ENCODE measurements around the gene ATG9B.
"Not testable (repeated sequence)": the region's sequence is repeated elsewhere in the genome, so short reads cannot be mapped to it uniquely, and the experiment has no call there.

ATG9B gene

GRCh38 chr7:151035902-151036301 lies 11.6 kb upstream of the ATG9B start:
- DNase-seq, result no peak

DNA sequence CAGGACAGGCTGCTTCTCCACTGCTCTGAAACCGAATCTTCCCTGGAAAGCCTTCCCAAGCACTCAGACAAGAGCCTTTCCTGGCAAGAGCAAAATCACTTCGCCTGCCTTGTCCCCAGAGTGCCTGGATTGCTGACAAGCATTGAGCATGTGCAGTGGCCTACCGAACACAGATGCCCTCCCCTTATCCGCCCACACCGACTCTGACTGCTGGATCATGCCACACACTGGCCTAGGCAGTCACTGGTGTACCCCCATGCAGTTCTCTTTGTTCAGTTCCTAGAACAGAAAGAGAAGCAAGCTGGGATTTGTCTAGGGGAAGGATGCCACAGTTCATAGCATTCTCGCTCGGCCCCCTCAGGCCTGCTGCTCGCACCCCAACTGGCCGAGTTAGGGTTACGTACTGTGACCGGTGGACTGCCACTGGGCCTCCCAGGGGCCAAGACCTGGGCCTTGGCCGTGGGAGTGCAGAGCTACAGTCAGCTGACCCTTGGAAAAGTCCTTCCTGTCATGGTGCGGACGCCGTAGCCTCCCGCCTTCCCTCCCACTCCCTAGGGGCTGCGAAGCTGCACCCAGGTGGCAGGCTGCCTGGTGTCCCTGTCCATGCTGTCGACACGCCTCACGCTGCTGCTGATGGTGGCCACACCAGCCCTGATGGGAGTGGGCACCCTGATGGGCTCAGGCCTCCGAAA lies 10.9 kb upstream of the ATG9B start:
- no peak for DNase-seq

- no peak for DNase-seq
Measured at GRCh38 chr7:151034312-151035025, 10.2 kb upstream of the ATG9B start.

DNA sequence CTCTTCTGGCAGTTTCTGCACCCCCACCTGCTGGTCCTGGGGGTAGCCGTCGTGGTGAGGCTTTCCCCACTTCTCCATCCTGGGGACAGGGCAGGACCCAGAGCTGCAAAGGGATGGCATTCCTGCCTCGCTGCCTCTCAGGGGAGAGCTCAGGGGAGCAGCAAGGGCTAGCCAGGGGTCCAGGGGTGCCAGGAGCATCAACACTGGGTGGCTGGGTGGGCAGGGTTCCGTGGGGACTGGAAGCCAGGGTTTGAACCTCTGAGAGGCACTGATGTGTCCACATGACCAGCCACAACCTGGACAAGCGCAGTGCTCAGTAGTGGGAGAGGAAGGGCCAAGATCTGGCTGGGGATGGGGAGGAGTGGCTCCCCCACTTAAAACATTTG lies 9.6 kb upstream of the ATG9B start:
- DNase-seq, result no peak

DNA sequence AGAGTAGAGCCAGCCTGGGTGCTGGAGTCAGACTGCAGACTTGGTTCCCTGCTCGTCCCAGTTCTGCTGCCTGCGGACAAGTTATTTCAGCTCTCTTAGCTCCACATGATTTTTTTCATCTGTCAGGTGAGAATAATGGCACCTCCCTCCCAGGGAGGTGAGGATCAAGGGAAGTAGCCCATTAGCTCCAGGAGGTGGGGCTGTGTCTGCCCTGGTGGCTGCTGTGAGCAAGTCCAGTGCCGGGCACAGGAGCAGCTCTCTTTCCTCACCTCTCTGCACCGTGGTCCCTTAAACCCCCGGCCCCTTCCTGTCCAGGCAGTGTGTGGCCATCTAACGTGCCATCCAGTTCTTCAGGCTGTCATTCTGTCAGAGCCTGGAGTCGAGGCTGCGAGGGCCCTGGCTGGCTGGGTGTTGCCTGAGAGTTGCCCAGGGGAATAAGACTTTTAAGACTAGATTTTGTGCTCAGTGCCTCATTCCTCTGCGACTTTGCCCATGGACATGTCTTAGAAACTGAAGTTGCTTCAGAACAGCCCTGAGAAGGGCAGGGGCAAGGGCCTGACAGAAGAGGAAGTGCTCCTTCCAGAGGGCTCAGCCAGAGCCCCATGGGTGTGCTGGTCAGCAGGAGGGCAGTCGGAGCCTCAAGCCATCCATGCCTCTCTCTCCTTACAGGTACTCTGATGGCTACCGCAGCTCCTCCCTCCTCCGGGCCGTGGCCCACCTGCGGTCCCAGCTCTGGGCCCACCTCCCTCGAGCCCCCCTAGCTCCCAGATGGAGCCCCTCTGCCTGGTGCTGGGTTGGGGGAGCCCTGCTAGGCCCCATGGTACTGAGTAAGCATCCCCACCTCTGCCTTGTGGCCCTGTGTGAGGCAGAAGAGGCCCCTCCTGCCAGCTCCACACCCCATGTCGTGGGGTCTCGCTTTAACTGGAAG lies 8.9 kb upstream of the ATG9B start:
- DNase-seq, result no peak

DNA sequence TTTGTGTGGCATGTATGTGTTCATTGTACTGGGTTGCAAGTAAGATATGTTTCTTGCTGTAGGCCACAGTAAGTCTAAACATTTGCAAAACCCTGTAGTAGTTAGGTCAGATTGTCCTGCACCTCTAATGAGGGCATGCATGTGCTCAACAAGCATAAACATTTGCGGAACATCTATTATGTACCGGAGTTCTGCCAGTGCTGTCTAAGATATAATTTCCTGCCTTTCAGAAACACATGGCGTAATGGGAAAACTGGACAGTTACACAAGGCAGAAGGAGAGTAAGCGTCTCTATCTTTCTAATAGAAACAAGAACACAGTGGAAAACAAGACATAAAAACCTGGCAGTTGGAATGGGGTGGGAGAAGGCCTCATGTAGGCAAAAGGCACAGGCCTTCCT lies 6.7 kb upstream of the ATG9B start:
- DNase-seq, result no peak

DNA sequence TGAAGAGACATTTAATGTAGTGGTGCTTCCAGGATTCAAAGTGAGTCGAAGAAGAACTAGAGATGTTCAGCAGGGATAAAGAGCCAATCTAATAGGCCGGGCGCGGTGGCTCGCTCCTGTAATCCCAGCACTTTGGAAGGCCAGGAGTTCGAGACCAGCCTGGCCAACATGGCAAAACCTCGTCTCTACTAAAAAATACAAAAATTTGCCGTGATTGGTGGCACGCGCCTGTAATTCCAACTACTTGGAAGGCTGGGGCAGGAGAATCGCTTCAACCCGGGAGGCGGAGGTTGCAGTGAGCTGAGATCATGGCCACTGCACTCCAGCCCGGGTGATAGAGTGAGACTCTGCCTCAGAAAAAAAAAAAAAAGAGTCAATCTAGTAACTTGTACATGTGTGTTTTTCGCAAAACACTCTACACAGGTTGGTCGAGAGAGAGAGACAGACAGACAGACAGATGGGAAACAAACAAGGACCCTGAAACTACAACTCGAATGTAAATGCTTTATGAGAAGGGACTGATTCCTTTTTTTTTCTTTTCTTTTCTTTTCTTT lies 4.7 kb upstream of the ATG9B start:
- DNase-seq, result no peak

DNA sequence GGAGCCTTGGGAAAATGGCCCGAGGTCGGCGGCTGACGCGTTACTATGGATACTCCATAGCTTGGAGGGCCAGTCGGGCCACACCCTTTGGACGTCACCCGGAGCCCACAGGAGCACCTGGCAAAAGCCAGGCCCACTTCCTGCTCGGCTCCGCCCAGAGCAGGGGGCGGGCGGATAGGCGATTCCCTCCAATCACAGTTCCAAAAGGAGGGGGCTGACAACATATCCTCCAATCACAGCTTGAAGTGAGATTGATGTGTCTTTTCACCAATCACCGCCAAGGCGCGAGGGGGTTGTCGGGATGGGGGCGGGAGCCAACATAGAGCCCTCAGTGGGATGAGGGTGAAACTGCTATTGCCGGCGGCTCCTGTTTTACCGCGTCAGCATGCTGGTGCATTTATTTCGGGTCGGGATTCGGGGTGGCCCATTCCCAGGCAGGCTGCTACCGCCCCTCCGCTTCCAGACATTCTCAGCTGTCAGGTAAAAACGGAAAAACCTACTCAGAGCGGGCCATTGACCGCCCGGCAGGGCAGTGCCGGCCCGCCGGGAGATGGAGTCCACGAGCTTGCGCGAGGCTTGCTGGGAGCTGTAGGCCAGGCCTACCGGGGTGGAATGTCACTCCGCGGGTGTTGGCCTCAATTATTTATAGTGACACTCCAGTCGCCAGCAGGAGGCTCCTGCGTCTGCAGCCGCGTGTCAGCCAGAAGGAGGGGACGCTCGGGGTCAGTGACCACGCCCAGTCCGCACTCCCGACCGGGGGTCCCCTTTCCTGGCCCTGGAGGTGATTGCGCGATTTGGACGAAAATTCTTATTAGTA lies 4.0 kb upstream of the ATG9B start, which contains the start of gene ABCB8:
Gene ABCB8, plus strand, starts transcription at position 320 of the 817 bp plus-strand sequence. Its CDS starts 66 bp downstream, at position 386.
- peak; percentile 99 for DNase-seq

DNA sequence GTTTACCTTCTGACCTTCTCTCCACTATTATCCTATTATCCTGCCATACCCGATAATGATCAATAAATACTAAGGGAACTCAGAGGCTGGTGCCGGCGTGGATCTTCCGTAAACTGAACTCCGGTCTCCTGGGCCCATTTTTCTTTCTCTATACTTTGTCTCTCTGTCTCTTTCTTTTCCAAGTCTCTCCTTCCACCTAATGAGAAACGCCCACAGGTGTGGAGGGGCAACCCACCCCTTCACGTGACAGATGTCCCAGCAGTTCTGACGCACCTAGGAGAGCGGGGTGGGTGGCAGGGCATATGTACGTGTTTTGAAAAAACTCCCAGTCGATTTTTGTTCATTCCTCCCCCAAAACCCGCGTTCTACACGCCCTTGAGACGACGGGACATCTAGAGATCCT lies 3.4 kb upstream of the ATG9B start:
- DNase-seq, result not testable (repeated sequence)

DNA sequence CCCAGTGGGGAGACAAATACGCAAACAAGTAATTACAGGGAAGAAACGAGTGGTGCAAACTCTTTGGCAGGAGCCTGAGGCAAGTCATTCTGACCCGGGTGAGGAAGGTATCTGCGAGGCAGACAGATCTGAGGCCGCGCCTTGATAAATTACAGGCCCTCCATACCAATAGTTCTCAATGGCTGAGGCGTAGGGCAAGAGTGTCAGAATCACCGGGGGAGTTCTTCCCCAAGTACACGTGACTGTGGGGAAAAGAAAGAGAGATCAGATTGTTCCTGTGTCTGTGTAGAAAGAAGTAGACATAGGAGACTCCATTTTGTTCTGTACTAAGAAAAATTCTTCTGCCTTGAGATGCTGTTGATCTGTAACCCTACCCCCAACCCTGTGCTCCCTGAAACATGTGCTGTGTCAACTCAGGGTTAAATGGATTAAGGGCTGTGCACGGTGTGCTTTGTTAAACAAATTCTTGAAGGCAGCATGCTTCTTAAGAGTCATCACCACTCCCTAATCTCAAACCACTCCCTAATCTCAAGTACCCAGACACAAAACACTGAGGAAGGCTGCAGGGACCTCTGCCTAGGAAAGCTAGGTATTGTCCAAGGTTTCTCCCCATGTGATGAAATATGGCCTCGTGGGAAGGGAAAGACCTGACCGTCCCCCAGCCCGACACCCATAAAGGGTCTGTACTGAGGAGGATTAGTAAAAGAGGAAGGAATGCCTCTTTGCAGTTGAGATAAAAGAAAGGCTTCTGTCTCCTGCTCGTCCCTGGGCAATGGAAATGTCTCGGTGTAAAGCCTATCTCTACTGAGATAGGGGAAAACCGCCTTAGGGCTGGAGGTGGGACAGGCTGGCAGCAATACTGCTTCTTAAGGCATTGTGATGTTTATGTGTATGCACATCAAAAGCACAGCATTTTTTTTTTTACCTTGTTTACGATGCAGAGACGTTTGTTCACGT lies 2.8 kb upstream of the ATG9B start:
- peak; percentile 80 for DNase-seq

DNA sequence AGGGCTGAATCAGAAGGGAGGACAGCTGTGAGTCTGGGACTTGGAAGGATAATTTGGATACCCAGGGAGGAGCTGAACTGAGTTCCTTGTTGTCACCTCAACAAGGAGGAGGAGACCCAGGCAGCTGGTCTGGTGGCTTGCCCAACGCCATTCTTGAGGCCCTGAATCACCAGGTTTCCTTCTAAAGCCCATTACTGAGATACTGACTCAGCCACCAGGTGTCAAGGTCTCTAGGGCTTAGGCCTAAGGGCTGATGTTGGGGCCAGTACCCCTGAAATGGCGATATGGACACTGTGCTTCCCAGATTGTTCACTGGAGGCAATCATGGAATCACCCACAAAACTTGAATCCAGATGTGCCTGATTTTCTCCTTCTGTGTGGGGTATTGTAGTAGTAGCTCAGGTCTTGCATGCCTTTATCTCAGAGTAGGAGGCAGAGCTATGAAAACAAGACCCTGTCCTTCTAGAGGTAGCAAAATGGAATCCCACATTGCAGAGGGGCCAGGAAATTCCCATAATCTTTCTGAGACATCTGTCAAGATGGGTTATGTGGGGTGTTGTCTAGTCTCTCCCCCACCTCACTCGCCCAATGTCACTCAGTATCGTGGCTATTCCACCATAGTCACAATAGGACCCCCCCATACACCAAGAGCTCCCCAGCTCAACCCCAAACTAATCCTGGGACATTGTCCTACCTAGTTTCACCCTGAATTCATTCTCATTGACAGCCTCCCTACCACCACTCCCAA lies 1.8 kb upstream of the ATG9B start:
- DNase-seq, result no peak

DNA sequence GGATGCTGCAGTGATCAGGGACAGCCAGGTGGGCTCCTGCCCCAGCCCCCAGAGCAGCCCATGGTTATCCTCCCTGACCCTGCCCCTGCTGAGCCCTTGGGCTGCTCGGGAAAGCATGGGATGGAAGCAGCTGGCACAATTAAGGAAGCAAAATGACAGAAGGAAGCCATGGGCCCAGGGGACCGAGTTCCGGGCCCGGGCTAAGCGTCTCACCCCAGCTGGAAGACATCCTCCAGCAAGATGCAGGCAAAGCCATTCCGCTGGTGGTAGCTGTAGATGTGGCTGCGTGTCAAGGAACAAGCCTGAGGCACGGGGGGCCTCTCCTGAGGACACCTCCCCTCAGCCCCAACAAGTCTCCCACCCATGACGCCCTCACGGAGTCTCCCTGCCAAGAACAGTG lies 1.1 kb downstream of the ATG9B start:
- DNase-seq, result no peak

DNA sequence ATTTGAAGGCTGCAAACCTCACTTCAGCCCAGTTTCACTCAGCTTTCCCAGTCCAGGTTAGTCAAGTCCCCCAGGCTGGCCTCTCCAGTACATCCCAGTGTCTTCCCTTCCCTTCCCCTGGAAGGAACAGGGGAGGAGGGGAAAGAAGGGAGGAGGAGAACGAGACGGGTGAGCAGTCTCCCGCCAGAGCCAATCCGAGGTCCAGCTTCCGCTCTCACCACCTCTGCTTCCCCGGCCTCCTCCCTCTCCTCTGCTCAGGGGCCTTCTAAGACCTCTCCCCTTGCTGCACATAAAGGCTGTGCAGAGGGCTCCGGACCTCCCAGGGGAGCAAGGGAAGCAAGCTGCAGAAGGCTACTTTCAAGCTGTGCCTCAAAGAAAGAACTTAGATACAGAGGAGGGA lies 4.1 kb downstream of the ATG9B start:
- no peak for DNase-seq

- no peak for DNase-seq
Measured at GRCh38 chr7:151019130-151019447, 5.2 kb downstream of the ATG9B start.

- DNase-seq, result peak; percentile 60
Measured at GRCh38 chr7:151018421-151019129, 5.7 kb downstream of the ATG9B start.

GRCh38 chr7:151017953-151018420 lies 6.3 kb downstream of the ATG9B start:
- DNase-seq, result peak; percentile 83

GRCh38 chr7:151017370-151017952 lies 6.8 kb downstream of the ATG9B start:
- no peak for DNase-seq

DNA sequence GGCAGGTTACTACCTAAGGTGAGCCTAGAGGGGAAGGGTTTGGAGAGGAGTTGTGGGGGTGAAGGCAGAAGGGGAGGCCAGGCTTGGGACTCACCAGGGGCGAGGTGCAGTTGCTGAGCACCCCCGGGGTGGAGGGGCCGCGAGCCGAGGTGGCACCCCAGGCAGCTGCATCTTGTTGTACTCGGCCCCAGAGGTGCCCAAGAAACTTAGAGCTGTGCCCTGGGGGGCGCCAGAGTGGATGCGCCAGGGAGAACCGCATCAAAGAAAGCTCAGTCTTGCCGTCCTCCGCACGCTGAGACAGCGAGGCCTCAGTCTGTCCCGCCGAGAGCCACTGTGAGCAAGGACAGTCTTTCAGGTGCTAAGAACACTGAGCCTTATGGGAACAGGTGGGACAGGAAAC lies 7.4 kb downstream of the ATG9B start:
- no peak for DNase-seq

DNA sequence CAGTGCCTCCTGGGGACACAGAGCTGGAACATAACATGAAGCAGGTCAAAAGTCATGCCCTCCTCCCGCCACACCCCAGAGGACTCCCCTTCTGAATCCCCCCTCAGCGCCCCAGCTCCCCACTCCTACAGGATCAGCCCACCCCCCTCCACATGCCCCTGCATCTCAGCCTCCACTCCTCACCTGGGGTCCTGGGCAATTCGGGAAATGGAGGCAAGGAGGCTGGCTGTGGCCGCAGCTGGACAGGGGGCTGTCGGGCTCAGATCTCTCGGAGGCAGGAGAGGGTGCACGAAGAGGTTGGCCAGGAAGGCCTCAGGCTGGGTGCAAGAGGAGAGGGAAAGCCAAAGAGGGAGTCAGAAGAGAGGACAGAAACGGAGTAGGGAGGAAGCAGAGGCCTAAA lies 7.8 kb downstream of the ATG9B start:
- DNase-seq, result no peak
